Mucosa of stomach (tissue), 1 donor: ENCODE data around the gene FLNB.
"Not testable (repeated sequence)": the region's sequence is repeated elsewhere in the genome, so short reads cannot be mapped to it uniquely, and the experiment has no call there.

ENCODE experiments used
- H3K27me3 ChIP-seq: one replicate; pipeline ENCODE4 v1.7.0; 2013; ENCODE audit warnings: mild to moderate bottlenecking, low read length; ENCODE audit not compliant: control insufficient read depth, insufficient read depth
- H3K36me3 ChIP-seq: one replicate; pipeline ENCODE4 v1.7.0; 2013; ENCODE audit warnings: low read length; ENCODE audit not compliant: control insufficient read depth, insufficient read depth
- H3K4me1 ChIP-seq: one replicate; pipeline ENCODE4 v1.7.0; 2013; ENCODE audit warnings: mild to moderate bottlenecking, low read length; ENCODE audit not compliant: control insufficient read depth, insufficient read depth
- H3K4me3 ChIP-seq: one replicate; pipeline ENCODE4 v1.7.0; 2013; ENCODE audit warnings: low read length
- H3K9ac ChIP-seq: one replicate; pipeline ENCODE4 v1.7.0; 2013; ENCODE audit warnings: mild to moderate bottlenecking, low read length, moderate library complexity
- H3K9me3 ChIP-seq: one replicate; pipeline ENCODE4 v1.7.0; 2013; ENCODE audit warnings: mild to moderate bottlenecking, low read length, moderate library complexity; ENCODE audit not compliant: control insufficient read depth
- donor health status: Pancreatic carcinoma.

The FLNB gene

DNA sequence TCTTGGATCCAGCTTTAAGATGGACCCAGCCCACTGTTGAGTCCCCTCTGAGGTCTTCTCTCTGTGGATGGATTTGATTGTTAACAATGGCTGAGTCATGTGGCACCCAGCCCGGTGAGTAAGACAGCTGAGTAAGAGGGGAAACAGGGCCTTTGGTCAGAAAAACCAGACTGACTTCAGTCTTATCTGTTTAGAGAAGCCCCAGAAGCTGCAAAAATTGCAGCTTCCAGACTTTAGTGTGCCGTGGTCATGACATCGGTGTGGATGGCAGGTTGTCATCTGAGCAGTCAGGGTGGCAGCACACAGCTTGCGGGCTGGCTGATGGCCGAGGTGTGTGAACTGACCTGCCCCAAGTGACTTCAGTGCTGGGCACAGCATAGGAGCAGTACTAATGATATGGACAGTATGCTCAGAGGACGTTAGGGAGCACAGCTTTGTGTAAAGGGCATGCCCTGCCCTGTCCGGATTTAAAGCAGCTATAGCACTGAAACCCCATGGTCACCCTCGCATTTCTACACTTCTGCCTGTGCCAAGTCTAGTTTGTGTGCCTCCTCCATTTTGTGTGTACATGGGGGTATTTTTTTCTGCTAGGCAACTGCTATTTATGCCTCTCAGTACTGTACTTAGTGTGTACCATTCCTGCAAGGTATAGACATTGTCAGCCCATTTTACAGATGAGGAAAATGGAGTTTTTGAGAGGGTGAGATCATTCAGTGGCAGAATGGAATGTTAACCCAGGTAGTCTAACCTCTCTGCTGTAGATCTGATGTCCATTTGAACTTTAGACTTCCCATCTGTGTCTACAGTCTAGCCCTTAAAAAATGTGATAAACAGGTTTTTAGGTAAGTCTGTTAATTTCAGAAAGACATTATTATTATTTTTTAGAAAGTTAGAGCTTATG, 44.4 kb downstream of the FLNB start:
- Histone ChIP-seq H3K4me1 (peaks cover 57% of the 10 kb centered on the region), H3K36me3 (no peaks in the 10 kb centered on the region), H3K9ac (peak overlapping the region; percentile 30), H3K4me3 (no peak overlapping the region), H3K9me3 (no peaks in the 10 kb centered on the region), H3K27me3 (no peaks in the 10 kb centered on the region)

DNA sequence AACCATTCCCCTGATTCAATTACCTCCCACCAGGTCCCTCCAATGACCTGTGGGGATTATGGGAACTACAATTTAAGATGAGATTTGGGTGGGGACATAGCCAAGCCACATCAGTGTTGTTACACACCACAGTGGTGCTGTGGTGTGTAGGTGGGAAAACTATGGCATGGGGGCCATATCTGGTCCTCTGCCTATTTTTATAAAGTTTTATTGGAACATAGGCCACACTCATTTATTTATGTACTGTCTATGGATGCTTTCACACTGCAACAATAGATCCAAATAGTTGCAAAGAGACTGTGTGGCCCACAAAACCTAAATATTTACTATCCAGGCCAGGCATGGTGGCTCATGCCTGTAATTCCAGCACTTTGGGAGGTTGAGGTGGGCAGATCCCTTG, 46.4 kb downstream of the FLNB start:
- peaks cover 53% of the 10 kb centered on the region for H3K4me1 ChIP-seq
- no peak overlapping the region for H3K9ac ChIP-seq
- no peak overlapping the region for H3K4me3 ChIP-seq

DNA sequence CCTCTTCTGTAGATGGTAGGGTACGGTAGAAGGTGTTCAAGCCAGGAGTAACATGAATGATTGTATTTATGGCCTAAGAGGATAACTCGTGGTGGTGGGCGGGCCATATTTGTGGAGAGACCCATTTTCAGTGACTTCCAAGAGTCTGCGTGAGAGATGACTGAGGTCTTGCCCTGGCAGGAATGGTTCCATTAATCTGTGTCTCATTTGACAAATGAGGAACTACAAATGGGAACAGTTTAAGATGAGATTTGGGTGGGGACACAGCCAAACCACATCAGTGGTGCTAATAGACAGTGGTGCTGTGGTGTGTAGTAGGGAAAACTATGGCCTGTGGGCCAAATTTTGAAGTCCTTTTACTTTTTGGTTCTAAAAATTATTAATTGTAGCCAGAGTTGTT, 47.1 kb downstream of the FLNB start:
- Histone ChIP-seq H3K9ac (no peak overlapping the region), H3K36me3 (no peaks in the 10 kb centered on the region), H3K9me3 (no peaks in the 10 kb centered on the region), H3K27me3 (no peaks in the 10 kb centered on the region), H3K4me3 (no peak overlapping the region), H3K4me1 (peaks cover 53% of the 10 kb centered on the region)

More for the DNA sequence above, 46.4 kb downstream of the FLNB start:
- Histone ChIP-seq H3K9me3 (no peaks in the 10 kb centered on the region), H3K27me3 (no peaks in the 10 kb centered on the region), H3K36me3 (no peaks in the 10 kb centered on the region)

DNA sequence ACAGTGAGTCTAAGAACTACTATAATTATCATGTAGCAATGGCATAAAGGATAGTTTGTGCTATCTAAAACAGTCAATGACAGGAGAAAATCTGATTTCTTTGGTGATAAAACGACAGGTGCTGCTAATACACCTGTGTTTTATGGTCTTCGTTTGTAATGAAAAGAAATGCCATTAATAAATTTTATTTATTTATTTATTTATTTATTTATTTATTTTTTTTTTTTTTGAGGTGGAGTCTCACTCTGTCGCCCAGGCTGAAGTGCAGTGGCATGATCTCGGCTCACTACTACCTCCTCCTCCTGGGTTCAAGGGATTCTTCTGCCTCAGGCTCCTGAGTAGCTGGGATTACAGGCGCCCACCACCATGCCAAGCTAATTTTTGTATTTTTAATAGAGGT, 47.7 kb downstream of the FLNB start:
- not testable (repeated sequence) for H3K36me3 ChIP-seq, H3K27me3 ChIP-seq, H3K9me3 ChIP-seq, H3K9ac ChIP-seq, H3K4me3 ChIP-seq
- peaks cover 54% of the 10 kb centered on the region for H3K4me1 ChIP-seq

DNA sequence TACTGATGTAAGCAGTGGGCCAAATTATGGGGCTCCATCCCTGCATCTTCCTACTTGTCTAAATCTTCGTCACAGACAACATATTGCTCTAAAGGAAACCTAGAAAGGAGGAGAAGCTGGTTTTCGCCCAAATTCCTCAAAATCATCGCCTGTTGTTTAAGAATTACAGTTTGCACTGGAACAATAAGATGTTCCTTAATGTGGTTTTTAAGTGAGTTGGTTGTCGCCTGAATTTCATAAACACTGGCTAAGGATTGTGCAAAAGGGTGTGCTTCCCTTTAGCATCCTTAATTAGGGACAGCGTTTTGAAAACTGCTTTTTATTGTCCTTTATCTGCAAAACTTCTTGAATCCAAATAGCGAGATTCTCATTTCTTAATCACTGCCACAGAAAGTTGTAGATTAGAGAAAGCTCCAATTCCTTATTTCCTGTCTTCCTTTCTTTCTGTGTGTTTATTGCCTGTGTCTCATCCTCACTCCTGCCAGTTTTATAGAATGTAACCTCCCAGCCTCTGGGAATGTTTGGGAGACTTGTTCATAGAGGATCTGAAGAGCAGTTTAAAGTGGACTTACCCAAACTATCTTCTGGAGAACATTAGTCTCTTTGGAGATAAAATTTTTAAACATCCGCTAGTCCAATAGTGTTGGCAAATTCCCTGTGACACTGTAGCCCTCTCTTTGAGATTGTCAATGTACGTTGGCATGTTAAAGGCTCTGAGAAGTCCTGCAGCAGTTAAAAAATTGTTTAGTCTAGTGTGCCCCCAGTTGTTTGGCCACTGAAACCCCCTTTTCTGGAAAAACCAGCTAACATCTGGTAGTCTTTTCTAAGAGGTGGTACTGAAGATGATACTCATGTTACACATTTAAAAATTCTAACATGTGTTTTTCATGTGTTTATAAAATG, 50.4 kb downstream of the FLNB start:
- Histone ChIP-seq H3K4me3 (no peak overlapping the region), H3K9ac (no peak overlapping the region), H3K4me1 (peaks cover 43% of the 10 kb centered on the region), H3K36me3 (no peaks in the 10 kb centered on the region), H3K27me3 (no peaks in the 10 kb centered on the region), H3K9me3 (no peaks in the 10 kb centered on the region)

DNA sequence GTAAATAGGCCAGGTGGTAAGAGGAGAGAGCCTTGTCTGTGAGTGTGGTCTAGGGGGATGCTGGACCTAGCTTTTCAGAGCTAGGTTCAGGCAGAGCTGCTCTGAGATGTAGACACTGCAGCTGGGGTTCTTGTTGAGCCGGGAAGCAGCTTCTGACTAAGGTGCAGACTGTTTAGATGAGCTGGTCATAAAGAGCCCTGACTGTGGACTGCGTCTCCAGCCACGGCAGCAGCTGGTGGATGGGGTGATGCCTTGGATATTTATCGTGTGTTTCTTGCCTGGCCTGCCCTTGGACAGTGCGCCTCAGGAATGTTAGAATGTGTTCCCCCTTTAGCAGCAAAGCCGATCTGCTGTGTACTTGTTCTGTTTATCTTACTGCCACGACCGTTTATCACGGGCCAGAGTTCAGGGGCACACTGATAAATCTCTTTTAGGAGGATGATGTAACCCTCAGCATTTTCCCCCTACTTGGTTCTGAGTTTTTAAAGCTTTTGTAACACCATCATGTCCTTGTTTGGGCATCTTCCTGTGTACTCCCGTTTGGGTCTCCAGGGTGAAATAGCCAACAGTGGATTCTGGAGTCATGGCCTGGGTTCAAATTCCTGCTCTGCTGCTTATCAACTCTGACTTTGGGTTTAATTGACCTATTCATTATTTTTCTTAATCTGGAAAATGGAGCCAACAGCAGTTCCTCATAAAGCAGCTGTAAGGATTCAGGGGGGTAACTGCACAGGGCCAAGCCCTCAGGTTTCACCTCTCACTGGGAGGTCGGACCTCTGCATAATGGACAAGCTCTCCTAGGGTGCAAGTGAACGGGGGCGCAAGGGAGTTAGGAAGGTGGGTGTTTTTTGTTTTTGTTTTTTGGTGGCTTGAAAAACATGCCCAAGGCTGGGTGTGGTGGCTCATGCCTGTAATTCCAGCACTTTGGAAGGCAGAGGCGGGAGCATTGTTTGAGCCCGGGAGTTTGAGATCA, 51.4 kb downstream of the FLNB start:
- no peak overlapping the region for H3K4me3 ChIP-seq
- peaks cover 39% of the 10 kb centered on the region for H3K4me1 ChIP-seq
- H3K27me3 ChIP-seq = no peaks in the 10 kb centered on the region
- H3K36me3 ChIP-seq = no peaks in the 10 kb centered on the region
- no peak overlapping the region for H3K9ac ChIP-seq
- no peaks in the 10 kb centered on the region for H3K9me3 ChIP-seq

DNA sequence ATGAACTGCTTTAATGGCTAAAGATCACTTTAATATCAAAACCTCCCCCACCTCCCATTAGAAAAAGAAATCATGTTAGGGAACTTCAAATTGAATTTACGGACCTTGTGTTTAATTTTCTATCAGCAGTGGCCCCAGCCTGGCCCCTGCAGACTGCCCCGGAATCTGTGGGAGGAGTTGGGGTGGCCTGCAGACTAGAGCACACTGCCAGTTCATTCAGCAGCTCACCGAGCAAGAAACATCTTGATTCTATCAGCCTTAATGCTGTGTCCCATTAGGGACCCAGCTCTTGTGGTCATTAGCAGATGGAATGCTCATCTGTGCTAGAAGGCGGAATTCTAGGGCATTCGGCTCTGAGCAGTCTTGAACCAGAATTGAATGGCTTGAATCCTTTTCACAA, 54.2 kb downstream of the FLNB start:
- no peaks in the 10 kb centered on the region for H3K36me3 ChIP-seq
- no peak overlapping the region for H3K9ac ChIP-seq
- no peak overlapping the region for H3K4me3 ChIP-seq
- no peaks in the 10 kb centered on the region for H3K27me3 ChIP-seq
- peaks cover 60% of the 10 kb centered on the region for H3K4me1 ChIP-seq
- H3K9me3 ChIP-seq = no peaks in the 10 kb centered on the region

DNA sequence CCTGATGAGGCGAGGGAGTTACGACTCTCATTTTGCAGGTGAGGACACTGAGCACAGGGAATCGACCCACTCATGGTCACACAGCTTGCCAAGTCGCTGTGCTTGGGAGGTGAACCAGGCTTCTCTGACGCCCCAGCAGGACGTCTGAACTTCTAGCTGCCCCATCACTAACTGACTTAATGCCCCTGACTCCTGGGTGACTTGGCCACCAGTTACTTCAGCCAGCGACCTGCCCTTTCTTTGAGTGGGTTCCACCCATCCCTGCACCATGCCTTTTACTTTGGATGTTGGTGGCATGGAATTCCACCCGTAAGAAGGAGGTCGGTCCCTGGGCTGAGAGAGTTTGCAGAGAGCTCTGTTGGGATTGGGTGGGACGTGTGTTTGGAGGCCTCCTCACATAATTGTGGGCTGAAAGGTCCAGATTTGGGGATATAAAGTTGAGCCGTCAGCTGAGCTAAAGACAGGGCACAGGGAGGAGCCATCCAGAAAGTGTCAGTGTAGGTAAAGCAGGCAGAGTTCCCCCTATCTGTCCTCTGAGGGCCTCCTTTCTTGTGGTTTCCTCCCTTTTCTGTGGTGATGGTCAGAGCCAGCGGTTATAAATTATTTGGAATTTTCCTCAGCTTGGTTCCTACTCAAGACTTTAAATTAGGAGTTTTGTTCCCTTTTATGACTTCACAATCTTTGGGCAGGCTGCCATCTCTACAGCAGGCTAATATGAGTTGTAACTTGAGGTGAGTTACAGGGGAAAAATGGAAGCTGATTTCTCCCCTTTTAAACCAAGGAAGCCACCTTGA, 55.0 kb downstream of the FLNB start:
- no peaks in the 10 kb centered on the region for H3K36me3 ChIP-seq
- no peak overlapping the region for H3K9ac ChIP-seq
- no peaks in the 10 kb centered on the region for H3K9me3 ChIP-seq
- no peak overlapping the region for H3K4me3 ChIP-seq
- peaks cover 66% of the 10 kb centered on the region for H3K4me1 ChIP-seq
- no peaks in the 10 kb centered on the region for H3K27me3 ChIP-seq

DNA sequence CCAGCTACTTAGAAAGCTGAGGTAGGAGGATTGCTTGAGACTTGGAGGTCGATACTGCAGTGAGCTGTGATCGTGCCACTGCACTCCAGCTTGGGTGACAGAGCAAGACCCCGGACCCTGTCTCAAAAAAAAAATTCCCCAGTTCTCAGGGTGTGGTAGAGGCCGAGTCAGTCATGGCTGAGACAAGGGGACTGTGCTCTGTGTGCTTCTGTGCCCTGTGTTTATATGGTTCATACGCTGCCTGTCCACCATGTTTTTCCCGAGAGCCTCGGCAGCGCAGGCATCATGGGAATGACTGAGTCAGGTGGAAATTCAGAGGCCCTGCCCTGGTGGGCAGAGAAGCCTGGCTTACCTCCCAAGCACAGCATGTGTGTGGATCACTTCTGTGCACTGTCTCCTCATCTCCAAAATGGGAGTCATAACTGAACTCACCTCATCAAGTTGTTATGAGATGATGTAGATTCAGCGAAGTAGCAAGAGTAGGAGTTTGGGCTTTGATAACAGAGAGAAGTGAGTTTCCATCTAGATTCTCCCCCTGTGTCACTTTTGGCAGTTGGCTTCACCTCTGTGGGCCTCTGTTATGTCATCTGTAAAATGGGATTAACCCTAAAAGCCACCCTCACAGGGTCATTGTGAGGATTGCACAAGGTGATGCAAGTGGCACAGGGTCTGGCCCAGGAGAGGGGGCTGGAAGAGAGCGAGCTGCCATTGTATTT, 56.9 kb downstream of the FLNB start:
- Histone ChIP-seq H3K27me3 (no peaks in the 10 kb centered on the region), H3K9me3 (no peaks in the 10 kb centered on the region), H3K9ac (no peak overlapping the region), H3K4me3 (no peak overlapping the region), H3K4me1 (peaks cover 55% of the 10 kb centered on the region), H3K36me3 (no peaks in the 10 kb centered on the region)

DNA sequence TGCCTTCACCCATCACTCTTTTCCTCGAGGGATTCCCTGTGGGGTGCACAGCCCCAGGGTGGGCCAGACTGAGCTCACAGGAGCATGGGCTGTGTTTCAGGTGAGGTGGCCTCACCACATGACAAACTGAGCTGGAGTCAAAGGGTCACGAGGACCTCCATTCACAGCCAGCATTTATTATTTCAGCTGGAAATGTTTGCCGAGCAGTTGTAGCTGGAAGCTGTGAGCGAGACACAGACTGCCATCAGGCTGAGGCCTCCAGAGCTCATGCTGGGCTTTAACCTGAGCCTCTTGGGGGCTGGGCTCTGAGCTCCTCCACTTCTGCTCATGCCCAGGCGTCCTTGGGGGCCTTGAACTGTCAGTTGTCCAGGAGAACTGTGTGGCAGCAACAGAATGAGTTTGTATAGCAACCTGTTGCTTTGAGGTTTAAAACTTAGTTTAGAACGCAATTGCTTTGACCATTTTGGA, 57.5 kb downstream of the FLNB start:
- H3K36me3 ChIP-seq = no peaks in the 10 kb centered on the region
- H3K9me3 ChIP-seq = no peaks in the 10 kb centered on the region
- peaks cover 48% of the 10 kb centered on the region for H3K4me1 ChIP-seq
- no peaks in the 10 kb centered on the region for H3K27me3 ChIP-seq
- no peak overlapping the region for H3K9ac ChIP-seq
- no peak overlapping the region for H3K4me3 ChIP-seq
